ENCODE data around the gene UGT1A6.

GRCh38 chr2:233651430-233651829 is 41.3 kb upstream of the UGT1A6 start:
- TF ChIP-seq CTCF (conservative IDR thresholded peaks at IDR 0.05; ENCODE audit: low read depth, low read length) (no peak), EZH2phosphoT487 (IDR thresholded peaks at IDR 0.05; ENCODE audit: borderline replicate concordance, low read length) (no peak)

All from PC-3 (cell line).